Measurements from ENCODE around the gene DYNC1I1.

DYNC1I1 gene

DNA sequence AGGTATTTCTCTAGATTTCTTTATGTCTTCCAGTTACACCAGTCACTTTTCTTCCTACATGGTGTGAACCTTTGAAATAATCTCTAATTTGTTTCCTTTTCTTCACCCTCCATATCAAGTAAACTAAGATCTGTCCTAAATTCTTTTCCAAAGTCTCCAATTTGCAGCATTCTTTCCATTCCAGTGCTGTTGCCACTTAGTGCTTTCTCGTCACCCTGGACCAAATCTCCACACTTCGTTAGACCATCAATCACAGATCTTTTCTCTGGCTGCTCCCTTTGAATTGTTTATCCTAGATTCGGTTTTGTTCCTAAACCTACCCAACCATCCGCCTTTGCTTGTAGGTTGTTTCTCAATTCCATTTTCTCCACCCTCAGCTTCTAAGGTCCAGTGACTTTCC, 74.7 kb downstream of the DYNC1I1 start:
- in situ Hi-C loops (cut with HindIII; ENCODE audit: low sequenced_read_pairs): no loop called here

DNA sequence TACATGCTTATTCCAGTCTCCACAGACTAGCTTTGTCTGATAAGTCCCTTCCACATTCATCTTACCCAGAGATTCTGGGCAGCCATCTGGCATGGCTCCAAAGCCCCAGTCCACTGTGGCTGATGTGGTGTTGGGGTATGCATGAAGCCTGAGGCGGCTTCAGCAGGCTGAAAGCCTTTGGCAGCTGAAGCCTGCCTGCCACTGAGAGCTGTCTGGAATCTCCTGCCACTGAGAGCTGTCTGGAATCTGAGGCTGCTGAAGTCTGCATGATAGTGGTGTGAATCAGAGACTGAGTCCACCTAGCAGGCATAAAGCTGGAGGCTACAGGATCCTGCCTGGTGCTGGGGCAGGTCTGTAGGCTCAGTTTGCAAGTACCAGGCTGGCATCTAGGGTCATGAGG, 87.1 kb downstream of the DYNC1I1 start:
- in situ Hi-C loops (cut with HindIII; ENCODE audit: low sequenced_read_pairs): no loop called here

DNA sequence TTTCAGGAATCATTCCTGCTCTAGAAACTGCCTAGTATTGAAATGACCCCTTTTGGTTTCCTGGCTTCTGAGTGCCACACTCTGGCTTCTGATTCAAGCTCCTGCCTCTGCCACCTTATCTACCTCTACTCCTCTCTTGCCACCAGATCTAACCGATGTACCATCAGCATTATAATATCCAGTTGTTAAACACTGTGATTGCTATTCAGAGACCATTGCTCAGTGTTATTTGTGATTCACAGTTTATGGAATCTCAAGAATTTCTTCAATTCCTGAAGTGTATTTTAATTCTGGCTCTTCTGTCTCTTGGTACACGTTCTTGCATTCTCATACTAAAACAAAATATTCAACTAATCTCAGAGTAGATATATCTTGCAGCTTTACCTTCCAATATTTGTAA, 88.7 kb downstream of the DYNC1I1 start:
- in situ Hi-C loops (cut with HindIII; ENCODE audit: low sequenced_read_pairs): no loop called here

DNA sequence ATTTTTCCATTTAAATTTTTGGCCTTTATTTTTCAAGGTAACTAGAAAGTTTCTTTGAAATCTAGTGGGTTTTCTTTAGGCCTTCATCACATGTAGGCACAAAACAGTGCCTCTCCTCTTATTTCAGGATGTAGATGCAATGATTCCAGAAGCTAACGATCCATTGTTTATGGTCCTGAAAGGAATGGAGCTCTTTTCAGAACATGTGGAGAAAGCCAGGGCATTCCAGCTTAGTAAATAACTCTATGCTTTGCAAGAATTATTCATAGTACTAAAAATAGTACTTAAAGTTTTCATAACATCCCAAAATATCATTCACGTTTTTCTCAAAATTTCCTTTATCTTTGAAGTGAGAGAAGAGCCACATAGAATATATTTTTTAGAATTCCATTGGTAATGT, 91.3 kb downstream of the DYNC1I1 start:
- in situ Hi-C loops (cut with HindIII; ENCODE audit: low sequenced_read_pairs): no loop called here

DNA sequence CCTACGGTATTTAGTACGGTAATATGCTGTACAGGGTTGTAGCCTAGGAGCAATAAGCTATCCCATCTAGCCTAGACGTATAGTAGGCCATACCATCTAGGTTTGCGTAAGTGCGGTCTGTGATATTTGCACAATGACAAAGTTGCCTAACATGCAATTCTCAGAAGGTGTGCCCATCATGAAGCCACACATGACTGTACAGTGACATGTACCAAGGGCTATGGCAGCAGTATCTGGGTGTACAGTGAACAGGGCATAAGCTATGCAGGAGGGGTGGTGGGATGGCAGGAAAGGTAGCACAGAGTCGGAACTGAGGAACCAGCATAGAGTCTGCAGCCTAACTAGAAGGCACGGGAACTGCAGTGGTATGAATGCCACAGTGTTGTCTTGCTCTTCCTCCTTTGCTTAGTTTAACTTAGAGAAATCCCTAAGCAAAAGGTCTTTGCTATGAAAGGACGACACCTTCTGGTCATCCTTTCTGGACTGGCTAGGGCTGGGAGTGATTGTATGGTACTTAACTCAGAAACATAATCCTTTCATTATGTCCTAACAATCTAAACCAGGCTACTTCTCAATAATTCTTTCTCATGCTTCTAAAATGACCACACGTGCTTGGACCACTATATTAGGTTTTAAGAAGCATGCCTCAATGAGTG, 93.5 kb downstream of the DYNC1I1 start:
- in situ Hi-C loops (cut with HindIII; ENCODE audit: low sequenced_read_pairs): no loop called here

DNA sequence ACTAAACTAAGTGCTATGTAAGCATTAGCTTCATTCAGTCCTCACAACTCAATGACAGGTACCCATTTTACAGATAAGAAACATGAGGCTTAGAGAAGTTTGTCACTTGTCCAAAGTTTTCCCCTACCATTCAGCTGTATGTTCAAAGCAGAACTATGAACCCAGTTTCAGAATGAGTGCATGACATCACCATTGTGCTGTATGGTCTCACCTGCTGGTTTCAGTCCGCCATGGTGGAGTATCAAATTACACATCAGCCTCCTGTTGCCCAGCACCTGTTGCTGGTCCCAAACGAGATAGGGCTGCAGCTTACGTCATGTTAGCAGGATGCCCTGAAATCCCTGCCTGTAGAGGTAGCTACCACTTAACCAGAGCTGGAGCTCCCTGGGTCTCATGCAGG, 95.0 kb downstream of the DYNC1I1 start:
- in situ Hi-C loops (cut with HindIII; ENCODE audit: low sequenced_read_pairs): no loop called here

- in situ Hi-C loops (cut with HindIII; ENCODE audit: low sequenced_read_pairs): no loop called here
Observed at GRCh38 chr7:95871075-95871848, 98.9 kb downstream of the DYNC1I1 start.

DNA sequence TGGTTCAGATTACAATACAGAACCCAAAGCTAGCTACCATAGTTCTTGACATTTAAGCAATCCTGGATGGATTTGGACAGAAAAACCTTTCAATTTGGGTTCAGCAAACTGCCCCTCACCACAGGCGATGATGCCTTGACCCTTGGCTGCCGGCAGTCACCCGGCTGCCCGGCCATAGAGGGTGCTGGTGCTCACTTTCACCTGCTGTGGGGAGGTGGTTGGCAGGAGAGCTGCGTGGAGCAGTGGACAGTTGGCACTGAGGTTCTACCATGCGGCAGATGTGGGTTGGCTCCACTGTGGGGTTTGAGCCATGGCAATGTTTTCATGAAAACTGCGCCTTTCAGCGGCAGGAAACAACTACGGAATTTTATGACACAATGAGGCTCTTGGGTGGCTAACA, 99.5 kb downstream of the DYNC1I1 start:
- in situ Hi-C loops (cut with HindIII; ENCODE audit: low sequenced_read_pairs): no loop called here

DNA sequence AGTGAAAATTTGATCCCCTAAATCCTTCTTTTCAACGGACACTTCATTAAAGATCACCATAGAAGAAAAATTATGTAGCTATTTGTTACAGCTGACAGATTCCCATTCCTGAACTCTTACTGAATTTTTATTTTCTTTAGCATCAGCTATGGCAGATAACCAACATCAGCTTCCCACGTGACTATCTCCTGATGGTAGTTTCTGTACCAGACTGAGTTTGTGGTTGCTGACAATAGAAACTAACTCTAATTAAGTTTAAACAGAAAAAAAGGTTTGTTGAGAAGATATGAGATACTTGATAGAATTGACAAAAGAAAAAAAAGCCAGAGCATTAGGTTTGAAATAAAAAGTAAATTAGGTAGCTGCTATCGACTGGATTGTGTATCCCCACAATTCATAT, 101.8 kb downstream of the DYNC1I1 start:
- in situ Hi-C loops (cut with HindIII; ENCODE audit: low sequenced_read_pairs): no loop called here

DNA sequence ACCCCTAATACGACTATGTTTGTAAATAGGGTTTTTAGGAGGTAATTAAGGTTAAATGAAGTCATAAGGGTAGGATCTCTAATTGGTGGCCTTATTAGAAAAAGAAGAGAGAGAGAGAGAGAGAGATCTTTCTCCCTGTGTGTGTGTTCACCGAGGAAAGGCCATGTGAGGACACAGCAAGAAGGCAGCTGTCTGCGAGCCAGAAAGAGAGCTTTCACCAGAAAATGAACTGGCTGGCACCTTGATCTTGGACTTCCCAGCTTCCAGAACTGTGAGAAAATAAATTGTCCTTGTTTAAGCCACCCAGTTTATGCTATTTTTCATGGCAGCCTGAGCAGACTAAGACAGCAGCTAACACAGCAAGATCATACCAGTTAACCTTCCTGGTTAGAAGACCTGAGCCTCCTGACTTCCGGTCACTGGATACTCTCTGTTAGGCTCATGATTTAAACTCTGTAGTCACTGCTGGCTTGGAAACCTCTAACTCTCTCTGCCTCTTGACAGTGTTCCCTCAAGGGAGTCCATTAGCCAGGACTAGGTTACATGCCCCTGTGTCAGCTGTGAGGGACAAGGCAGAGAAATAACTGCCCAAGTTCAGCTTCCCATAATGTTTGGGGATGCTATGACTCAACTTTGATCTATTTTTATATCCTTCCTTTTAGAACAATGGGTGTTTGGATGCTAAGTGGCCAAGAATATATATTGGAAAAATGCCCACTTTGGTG, 102.3 kb downstream of the DYNC1I1 start:
- in situ Hi-C loops (cut with HindIII; ENCODE audit: low sequenced_read_pairs): no loop called here

GRCh38 chr7:95875519-95875918, 103.2 kb downstream of the DYNC1I1 start:
- in situ Hi-C loops (cut with HindIII; ENCODE audit: low sequenced_read_pairs): no loop called here

DNA sequence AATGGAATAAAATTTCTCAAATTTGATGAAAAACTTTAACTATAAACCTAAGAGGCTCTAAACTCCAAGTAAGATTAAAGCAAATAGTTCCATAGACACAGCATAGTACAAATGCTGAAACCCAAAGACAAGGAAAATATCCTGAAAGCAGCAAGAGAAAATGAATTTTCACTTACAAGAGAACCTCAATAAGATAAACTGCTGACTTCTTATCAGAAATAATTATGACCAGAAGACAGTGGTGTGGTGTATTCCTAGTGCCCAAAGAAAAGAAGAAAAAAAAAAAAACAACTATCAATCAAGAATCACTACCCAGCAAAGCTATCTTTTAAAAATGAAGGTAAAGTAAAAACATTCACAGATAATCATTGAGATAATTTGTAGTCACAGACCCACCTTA, 106.3 kb downstream of the DYNC1I1 start:
- in situ Hi-C loops (cut with HindIII; ENCODE audit: low sequenced_read_pairs): no loop called here

- in situ Hi-C loops (cut with HindIII; ENCODE audit: low sequenced_read_pairs): no loop called here
Observed at GRCh38 chr7:95881597-95881996, 109.2 kb downstream of the DYNC1I1 start.

GRCh38 chr7:95883217-95883616, 110.9 kb downstream of the DYNC1I1 start:
- in situ Hi-C loops (cut with HindIII; ENCODE audit: low sequenced_read_pairs): no loop called here

GRCh38 chr7:95886501-95887090, 114.2 kb downstream of the DYNC1I1 start:
- in situ Hi-C loops (cut with HindIII; ENCODE audit: low sequenced_read_pairs): no loop called here

DNA sequence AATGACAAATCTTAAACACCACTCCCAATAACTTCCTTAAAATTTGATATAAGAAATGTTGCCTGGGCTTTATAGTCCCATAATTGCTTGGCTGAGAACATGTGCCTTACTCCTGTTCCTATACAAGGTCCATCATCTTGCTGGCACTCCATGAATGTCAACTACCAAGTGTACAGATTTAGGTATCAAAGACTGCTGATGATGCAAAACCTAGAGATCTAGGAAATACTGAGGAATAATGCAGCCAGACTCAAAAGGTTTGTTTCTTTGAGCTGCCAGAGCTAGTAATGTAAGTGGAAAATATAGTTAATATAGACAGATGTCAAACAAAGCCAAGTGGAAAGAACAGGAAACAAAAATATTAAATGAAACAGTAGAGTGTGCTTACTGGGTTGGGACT, 121.1 kb downstream of the DYNC1I1 start:
- in situ Hi-C loops (cut with HindIII; ENCODE audit: low sequenced_read_pairs): no loop called here

DNA sequence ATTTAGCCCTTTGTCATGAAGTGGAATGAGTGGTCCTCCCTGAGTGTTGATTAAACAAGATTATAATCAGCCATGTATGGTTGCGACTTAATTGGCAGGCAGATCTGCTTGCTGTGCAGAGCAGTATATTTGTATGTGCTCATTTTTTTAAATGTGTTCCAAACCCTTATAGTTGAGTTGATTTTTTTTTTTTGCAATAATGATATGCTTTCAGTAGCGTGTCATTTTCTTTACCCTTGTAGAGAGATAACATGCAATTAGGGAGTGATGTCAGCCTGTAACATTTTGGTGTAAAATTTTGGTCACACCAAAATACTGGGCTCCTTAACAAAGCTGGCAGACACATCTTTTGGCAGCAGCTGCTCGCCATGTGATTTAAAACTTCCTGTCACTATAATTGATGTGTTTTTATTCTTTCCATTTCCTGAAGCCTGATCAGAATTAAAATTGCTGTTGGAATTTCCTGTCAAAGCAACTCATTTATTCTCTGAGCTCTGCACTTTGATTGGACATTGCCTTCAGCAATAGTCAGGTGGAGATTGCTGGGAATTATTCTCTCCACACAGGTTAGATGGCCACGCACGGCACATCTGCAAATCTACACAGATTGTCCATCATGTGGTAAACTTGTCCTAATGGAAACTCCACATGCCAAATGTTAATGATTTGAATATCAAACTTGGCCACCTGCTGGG, 125.3 kb downstream of the DYNC1I1 start:
- in situ Hi-C loops (cut with HindIII; ENCODE audit: low sequenced_read_pairs): no loop called here

DNA sequence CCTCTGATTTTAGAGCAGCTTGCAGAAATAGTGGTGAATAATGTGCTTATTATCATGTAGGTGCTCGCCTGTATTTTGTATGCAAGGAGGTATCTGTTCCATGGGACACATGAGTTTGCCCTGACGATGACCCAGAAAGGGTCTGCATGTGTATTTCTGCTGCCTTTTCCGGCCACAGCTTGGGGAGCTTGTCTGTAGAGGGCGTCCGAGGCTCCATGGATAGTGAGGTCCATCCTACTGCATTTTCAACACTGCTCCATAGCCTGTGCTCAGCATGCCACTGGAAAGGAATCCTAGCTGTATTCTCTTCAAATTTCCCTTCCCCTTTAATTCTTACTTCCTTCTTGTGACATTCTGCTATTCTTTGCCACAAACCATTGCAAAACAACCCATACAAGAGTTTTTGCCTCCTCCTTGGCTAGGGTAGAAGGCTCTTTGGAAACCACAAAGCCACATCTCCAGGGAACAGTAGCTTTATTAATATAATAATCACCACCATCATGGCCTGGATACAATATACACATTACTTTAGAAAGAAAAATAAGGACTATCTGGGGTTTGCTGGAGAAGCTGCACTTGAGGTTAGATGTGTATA, 127.7 kb downstream of the DYNC1I1 start:
- in situ Hi-C loops (cut with HindIII; ENCODE audit: low sequenced_read_pairs): loop anchor here (25.0 kb wide), 1 partner anchor 1162 kb away; no protein-coding TSS in a partner anchor

DNA sequence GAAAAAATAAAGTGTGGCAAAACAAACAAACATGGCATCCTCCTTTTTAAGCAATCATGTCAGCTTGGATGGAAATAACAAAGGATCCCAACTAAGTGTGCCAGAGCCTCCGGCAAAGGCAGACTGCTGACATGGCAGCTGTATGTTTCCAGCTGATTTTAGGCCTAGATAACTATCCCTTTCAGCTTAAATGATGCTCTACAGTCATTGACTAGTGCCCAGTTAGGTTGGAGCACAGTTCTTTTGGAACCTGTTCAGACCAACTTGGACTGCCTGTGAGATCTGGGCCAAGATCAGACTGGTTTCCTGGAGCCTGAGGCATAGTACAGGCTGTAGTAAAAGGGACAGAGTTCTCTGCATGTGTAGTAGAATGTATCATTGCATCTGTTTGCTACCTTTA, 128.7 kb downstream of the DYNC1I1 start:
- in situ Hi-C loops (cut with HindIII; ENCODE audit: low sequenced_read_pairs): loop anchor here (25.0 kb wide), 1 partner anchor 1161 kb away; no protein-coding TSS in a partner anchor

- in situ Hi-C loops (cut with HindIII; ENCODE audit: low sequenced_read_pairs): loop anchor here (25.0 kb wide), 1 partner anchor 1158 kb away; no protein-coding TSS in a partner anchor
Observed at GRCh38 chr7:95904099-95904498, 131.7 kb downstream of the DYNC1I1 start.
